Measurements from ENCODE around the gene XPNPEP2. TPM values are rescaled to one million over a fixed set of nuclear protein-coding genes. Genes with fewer than 3 reads are reported as not detected.

The XPNPEP2 gene
- total RNA-seq, 4 donors from 2014 or later, result 2.9 to 4.6 (median 3.9) TPM

GRCh38 chrX:129786210-129786651 lies 47.5 kb downstream of the XPNPEP2 start:
- no peak for TF ChIP-seq POLR2A (IDR thresholded peaks at IDR 0.05)
- TF ChIP-seq, protein P1, sequence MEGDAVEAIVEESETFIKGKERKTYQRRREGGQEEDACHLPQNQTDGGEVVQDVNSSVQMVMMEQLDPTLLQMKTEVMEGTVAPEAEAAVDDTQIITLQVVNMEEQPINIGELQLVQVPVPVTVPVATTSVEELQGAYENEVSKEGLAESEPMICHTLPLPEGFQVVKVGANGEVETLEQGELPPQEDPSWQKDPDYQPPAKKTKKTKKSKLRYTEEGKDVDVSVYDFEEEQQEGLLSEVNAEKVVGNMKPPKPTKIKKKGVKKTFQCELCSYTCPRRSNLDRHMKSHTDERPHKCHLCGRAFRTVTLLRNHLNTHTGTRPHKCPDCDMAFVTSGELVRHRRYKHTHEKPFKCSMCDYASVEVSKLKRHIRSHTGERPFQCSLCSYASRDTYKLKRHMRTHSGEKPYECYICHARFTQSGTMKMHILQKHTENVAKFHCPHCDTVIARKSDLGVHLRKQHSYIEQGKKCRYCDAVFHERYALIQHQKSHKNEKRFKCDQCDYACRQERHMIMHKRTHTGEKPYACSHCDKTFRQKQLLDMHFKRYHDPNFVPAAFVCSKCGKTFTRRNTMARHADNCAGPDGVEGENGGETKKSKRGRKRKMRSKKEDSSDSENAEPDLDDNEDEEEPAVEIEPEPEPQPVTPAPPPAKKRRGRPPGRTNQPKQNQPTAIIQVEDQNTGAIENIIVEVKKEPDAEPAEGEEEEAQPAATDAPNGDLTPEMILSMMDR (IDR thresholded peaks at IDR 0.05), result no peak
- H3K9me3 ChIP-seq, result no peaks in the 10 kb centered on the region
- H3K4me1 ChIP-seq, result no peaks in the 10 kb centered on the region
- no peak for DNase-seq
- H3K4me3 ChIP-seq, result no peak overlapping the region
- H3K36me3 ChIP-seq, result no peaks in the 10 kb centered on the region
- intact Hi-C loops (cut with DNase I; ENCODE audit: low total_unique reads), result no loop called here
- H3K27ac ChIP-seq, result no peak overlapping the region
- H3K27me3 ChIP-seq, result no peaks in the 10 kb centered on the region

DNA sequence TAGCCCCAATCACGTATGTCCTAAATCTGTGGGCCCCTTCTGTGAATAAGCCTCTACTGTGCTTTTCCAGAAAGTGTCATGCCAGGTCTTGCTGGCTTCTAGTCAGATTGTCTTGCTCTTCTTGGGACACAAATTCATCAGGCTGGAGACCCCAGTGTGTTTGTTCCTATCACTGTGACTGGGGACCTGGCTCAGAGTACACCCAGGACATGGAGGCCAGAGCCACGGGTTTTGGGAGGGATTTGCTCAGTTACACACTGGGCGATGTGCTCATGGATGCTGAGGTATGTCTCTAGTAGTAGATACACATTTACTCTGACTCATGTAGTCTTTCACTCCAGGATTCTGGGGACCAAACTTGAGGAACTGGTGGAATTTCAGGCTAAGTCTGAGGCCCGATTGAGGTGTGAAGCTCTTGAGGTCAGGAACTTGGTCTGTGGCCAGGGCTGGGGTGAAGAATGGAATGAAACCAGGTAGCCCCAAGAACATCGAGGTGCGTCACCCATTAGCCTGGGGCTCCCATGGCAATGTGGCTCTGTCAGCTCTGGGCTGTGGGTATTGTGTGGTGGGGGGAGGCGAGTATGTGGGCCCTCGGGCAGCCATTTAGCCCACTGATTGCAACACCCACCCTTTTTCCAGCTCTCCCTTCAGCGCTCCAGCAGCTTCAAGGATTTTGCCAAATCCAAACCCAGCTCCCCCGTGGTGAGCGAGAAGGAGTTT lies 48.7 kb downstream of the XPNPEP2 start:
- no peak overlapping the region for H3K4me3 ChIP-seq
- no peaks in the 10 kb centered on the region for H3K27me3 ChIP-seq
- H3K4me1 ChIP-seq, result no peaks in the 10 kb centered on the region
- H3K9me3 ChIP-seq, result no peaks in the 10 kb centered on the region
- no peak overlapping the region for H3K27ac ChIP-seq
- no peaks in the 10 kb centered on the region for H3K36me3 ChIP-seq
- intact Hi-C loops (cut with DNase I; ENCODE audit: low total_unique reads), result no loop called here
- TF ChIP-seq, protein P1 (IDR thresholded peaks at IDR 0.05), result no peak
- no peak for TF ChIP-seq POLR2A (IDR thresholded peaks at IDR 0.05)
- no peak for DNase-seq

- no peaks in the 10 kb centered on the region for H3K9me3 ChIP-seq
- no peak overlapping the region for H3K27ac ChIP-seq
- TF ChIP-seq POLR2A (IDR thresholded peaks at IDR 0.05), result no peak
- TF ChIP-seq, protein P1 (IDR thresholded peaks at IDR 0.05), result no peak
- DNase-seq, result no peak
- no peaks in the 10 kb centered on the region for H3K4me1 ChIP-seq
- H3K27me3 ChIP-seq, result no peaks in the 10 kb centered on the region
- no peak overlapping the region for H3K4me3 ChIP-seq
- H3K36me3 ChIP-seq, result no peaks in the 10 kb centered on the region
- intact Hi-C loops (cut with DNase I; ENCODE audit: low total_unique reads), result no loop called here
Measured at GRCh38 chrX:129788527-129788926, 49.7 kb downstream of the XPNPEP2 start.

GRCh38 chrX:129790146-129790545 lies 51.4 kb downstream of the XPNPEP2 start:
- H3K4me1 ChIP-seq, result no peaks in the 10 kb centered on the region
- no peak overlapping the region for H3K27ac ChIP-seq
- no peak for TF ChIP-seq POLR2A (IDR thresholded peaks at IDR 0.05)
- TF ChIP-seq, protein P1 (IDR thresholded peaks at IDR 0.05), result no peak
- no peak overlapping the region for H3K4me3 ChIP-seq
- no peaks in the 10 kb centered on the region for H3K36me3 ChIP-seq
- no peaks in the 10 kb centered on the region for H3K9me3 ChIP-seq
- no peak for DNase-seq
- intact Hi-C loops (cut with DNase I; ENCODE audit: low total_unique reads), result no loop called here
- H3K27me3 ChIP-seq, result no peaks in the 10 kb centered on the region

GRCh38 chrX:129790808-129791207 lies 52.0 kb downstream of the XPNPEP2 start:
- Histone ChIP-seq H3K27ac (no peak overlapping the region), H3K27me3 (no peaks in the 10 kb centered on the region), H3K4me3 (no peak overlapping the region), H3K36me3 (no peaks in the 10 kb centered on the region), H3K9me3 (no peaks in the 10 kb centered on the region), H3K4me1 (no peaks in the 10 kb centered on the region)
- DNase-seq, result no peak
- TF ChIP-seq, protein P1 (IDR thresholded peaks at IDR 0.05), result no peak
- TF ChIP-seq POLR2A (IDR thresholded peaks at IDR 0.05), result no peak
- intact Hi-C loops (cut with DNase I; ENCODE audit: low total_unique reads), result no loop called here

All from uterus (tissue), 4 donors.